Measurements from ENCODE around the gene DISP1. TPM values are rescaled to one million over a fixed set of nuclear protein-coding genes. Genes with fewer than 3 reads are reported as not detected.
A peak's percentile ranks its signal among the peaks of the same experiment; 100 is the strongest.

Gene DISP1
- total and polyA plus RNA-seq, 10 of the 15 experiments (the other 5 are each of a cell fraction or from before 2014, with no cell fraction given), result 0.11 to 1.4 (median 0.72) TPM

DNA sequence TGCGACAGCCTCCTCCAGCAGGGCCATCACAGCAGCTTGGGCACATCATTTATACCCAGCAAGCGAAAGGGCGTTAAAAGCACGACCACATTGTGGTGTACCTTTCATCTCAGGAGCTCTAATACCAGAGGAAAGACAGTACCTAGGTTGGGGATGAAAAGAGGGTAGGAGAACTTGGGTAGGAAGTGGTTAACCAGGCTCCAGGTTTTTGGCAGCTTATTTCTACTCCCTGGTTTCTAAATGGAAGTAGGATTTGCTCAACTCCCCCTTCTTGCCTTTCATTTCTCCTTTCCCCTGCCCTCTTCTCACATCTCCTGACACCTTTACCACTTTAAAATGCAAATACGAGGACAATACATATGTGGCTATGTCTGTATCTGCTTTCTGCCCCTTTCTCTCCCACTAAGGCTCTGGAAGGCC, 47.7 kb upstream of the DISP1 start:
- ChIA-PET RAD21 (ENCODE audit: unreplicated experiment) (interaction anchor here (0.8 kb wide), 1 partner anchor 16 kb away, joined by 4 read pairs; no protein-coding TSS in a partner anchor), SMC1A (ENCODE audit: uncharacterized antibody, unreplicated experiment) (interaction anchor here (1.3 to 1.5 kb wide), 2 partner anchors 28 to 112 kb away, joined by 3 read pairs; no protein-coding TSS in a partner anchor), CTCF (interaction anchor here (0.7 to 1.5 kb wide), 2 partner anchors 16 to 27 kb away, joined by 3 to 4 read pairs; no protein-coding TSS in a partner anchor), POLR2A (no interaction called here)
- Histone ChIP-seq H3K9ac (ENCODE audit: control insufficient read depth, insufficient read depth, low read length) (no peak overlapping the region), H3K27ac (ENCODE audit: control insufficient read depth, insufficient read depth) (no peak overlapping the region), H3K4me1 (ENCODE audit: control insufficient read depth, insufficient read depth, low read length) (peaks cover 12% of the 10 kb centered on the region; the same call in 1 of the 2 replicates), H2AFZ (ENCODE audit: control insufficient read depth, low read depth, low read length) (no peak overlapping the region), H3K79me2 (ENCODE audit: control insufficient read depth, insufficient read depth, low read length) (no peaks in the 10 kb centered on the region), H3K36me3 (ENCODE audit: control insufficient read depth in 2 of 2, insufficient read depth in 2 of 2, low read length in 1 of 2) (no peaks in the 10 kb centered on the region), H4K20me1 (ENCODE audit: control insufficient read depth, insufficient read depth) (no peaks in the 10 kb centered on the region), H3K9me3 (replicated peaks; ENCODE audit: control insufficient read depth, insufficient read depth, low read length) (peaks cover 6% of the 10 kb centered on the region), H3K4me2 (ENCODE audit: control insufficient read depth, insufficient read depth) (no peak overlapping the region; the same call in 1 of the 2 replicates), H3K27me3 (replicated peaks in 1 of 2; ENCODE audit: control insufficient read depth in 2 of 2, insufficient read depth in 2 of 2, low read length in 1 of 2) (no peaks in the 10 kb centered on the region), H3K4me3 (no peak overlapping the region)
- FAIRE-seq, result no peak
- WGBS (ENCODE audit: insufficient coverage, insufficient replicate concordance, low lambda C conversion rate, missing lambda C conversion rate), result 38% methylated on average over 5 of the region's 5 CpGs
- peak; percentile 65 for ATAC-seq
- intact Hi-C loops (cut with micrococcal nuclease; ENCODE audit: unreplicated experiment), result no loop called here
- no peak for DNase-seq (ENCODE audit: low read depth, low spot score)
- in situ Hi-C loops (cut with MboI), result no loop called here
- no TSS peak for BruUV-seq (replicated peaks)
- no peak for TF ChIP-seq BMI1 (IDR thresholded peaks at IDR 0.05; ENCODE audit: borderline replicate concordance)
- TF ChIP-seq ZNF207 (IDR thresholded peaks at IDR 0.05; ENCODE audit: borderline replicate concordance), result no peak
- no peak for TF ChIP-seq CTCF (IDR thresholded peaks at IDR 0.05 in 2 of 3, conservative IDR thresholded peaks at IDR 0.05 in 1 of 3; ENCODE audit: control insufficient read depth in 2 of 3, extremely low read depth in 1 of 3, insufficient read depth in 1 of 3, low read depth in 3 of 3, low read length in 3 of 3)
- no peak for TF ChIP-seq YBX1 (IDR thresholded peaks at IDR 0.05)
- no peak for TF ChIP-seq NFXL1 (IDR thresholded peaks at IDR 0.05; ENCODE audit: borderline replicate concordance)
- TF ChIP-seq CREM (IDR thresholded peaks at IDR 0.05; ENCODE audit: low read depth), result no peak
- no peak for TF ChIP-seq ZNF687 (IDR thresholded peaks at IDR 0.05)
- TF ChIP-seq, protein P1, sequence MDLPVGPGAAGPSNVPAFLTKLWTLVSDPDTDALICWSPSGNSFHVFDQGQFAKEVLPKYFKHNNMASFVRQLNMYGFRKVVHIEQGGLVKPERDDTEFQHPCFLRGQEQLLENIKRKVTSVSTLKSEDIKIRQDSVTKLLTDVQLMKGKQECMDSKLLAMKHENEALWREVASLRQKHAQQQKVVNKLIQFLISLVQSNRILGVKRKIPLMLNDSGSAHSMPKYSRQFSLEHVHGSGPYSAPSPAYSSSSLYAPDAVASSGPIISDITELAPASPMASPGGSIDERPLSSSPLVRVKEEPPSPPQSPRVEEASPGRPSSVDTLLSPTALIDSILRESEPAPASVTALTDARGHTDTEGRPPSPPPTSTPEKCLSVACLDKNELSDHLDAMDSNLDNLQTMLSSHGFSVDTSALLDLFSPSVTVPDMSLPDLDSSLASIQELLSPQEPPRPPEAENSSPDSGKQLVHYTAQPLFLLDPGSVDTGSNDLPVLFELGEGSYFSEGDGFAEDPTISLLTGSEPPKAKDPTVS (IDR thresholded peaks at IDR 0.05; ENCODE audit: low read depth, low read length), result no peak
- no peak for TF ChIP-seq TARDBP (IDR thresholded peaks at IDR 0.05; ENCODE audit: borderline replicate concordance)
- TF ChIP-seq IKZF2 (IDR thresholded peaks at IDR 0.05), result peak; percentile 66 to 80; a peak in 3 of 4 replicates
- TF ChIP-seq NKRF (conservative IDR thresholded peaks at IDR 0.05), result no peak
- TF ChIP-seq, protein P2, sequence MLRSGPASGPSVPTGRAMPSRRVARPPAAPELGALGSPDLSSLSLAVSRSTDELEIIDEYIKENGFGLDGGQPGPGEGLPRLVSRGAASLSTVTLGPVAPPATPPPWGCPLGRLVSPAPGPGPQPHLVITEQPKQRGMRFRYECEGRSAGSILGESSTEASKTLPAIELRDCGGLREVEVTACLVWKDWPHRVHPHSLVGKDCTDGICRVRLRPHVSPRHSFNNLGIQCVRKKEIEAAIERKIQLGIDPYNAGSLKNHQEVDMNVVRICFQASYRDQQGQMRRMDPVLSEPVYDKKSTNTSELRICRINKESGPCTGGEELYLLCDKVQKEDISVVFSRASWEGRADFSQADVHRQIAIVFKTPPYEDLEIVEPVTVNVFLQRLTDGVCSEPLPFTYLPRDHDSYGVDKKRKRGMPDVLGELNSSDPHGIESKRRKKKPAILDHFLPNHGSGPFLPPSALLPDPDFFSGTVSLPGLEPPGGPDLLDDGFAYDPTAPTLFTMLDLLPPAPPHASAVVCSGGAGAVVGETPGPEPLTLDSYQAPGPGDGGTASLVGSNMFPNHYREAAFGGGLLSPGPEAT (IDR thresholded peaks at IDR 0.05; ENCODE audit: low read depth), result peak; percentile 47; the same call in 1 of the 2 replicates
- TF ChIP-seq ZZZ3 (IDR thresholded peaks at IDR 0.05; ENCODE audit: control insufficient read depth, insufficient read length, low read depth), result no peak

All from GM12878 (cell line).